Activated CD8-positive, alpha-beta T cell treated with anti-CD3 and anti-CD28 coated beads for 36 hours (primary cell): ENCODE data around the gene THUMPD3. TPM values are rescaled to one million over a fixed set of nuclear protein-coding genes. Genes with fewer than 3 reads are reported as not detected.

Experiments used
- ATAC-seq: fragments of 200-7000 bp; cut with Tn5 transposase; one replicate; pipeline ENCODE4 v1.10.0; 2021; ENCODE audit warnings: mild to moderate bottlenecking, moderate library complexity
- CTCF ChIA-PET: fragments of 350-600 bp; sonication (Branson Sonifier 250); formaldehyde crosslinking; loops from one replicate; lab custom pipeline; 2021; ENCODE audit warnings: antibody characterized with exemption; lab: Charles Lee
- POLR2A ChIA-PET: fragments of 350-600 bp; sonication (Branson Sonifier 250); formaldehyde crosslinking; loops from one replicate; lab custom pipeline; 2021; ENCODE audit warnings: antibody characterized with exemption; lab: Charles Lee
- DNase-seq: peaks from one replicate; pipeline ENCODE4 v3.0.0-alpha.2; 2020
- H3K27ac Mint-ChIP-seq: one replicate; pipeline ENCODE4 v1.8.0; 2021; ENCODE audit warnings: mild to moderate bottlenecking, mixed read lengths
- H3K27me3 Mint-ChIP-seq: one replicate; pipeline ENCODE4 v1.8.0; 2021; ENCODE audit warnings: mixed read lengths
- H3K36me3 Mint-ChIP-seq: one replicate; pipeline ENCODE4 v1.8.0; 2021; ENCODE audit warnings: low read depth, mixed read lengths
- H3K4me1 Mint-ChIP-seq: one replicate; pipeline ENCODE4 v1.8.0; 2021; ENCODE audit warnings: low read depth, mixed read lengths
- H3K4me3 Mint-ChIP-seq: one replicate; pipeline ENCODE4 v1.8.0; 2021; ENCODE audit warnings: mild to moderate bottlenecking, moderate library complexity, mixed read lengths
- H3K9me3 Mint-ChIP-seq: one replicate; pipeline ENCODE4 v1.8.0; 2021; ENCODE audit warnings: mixed read lengths
- CTCF ChIP-seq: fragments of 200-600 bp; IDR thresholded peaks from one replicate; pipeline ENCODE4 v1.8.0; 2022; ENCODE audit warnings: antibody characterized with exemption, mild to moderate bottlenecking
- intact Hi-C: fragments of 100-400 bp; cut with micrococcal nuclease; formaldehyde crosslinking; loops from one replicate; pipeline ENCODE4 v1.10.0; 2022
- total RNA-seq, 2 experiments: library from RNA; stranded (reverse); gene quantifications; one replicate each; pipeline ENCODE4 v1.2.3, GENCODE V29; 2021

The THUMPD3 gene
- total RNA-seq, 2 experiments from 2014 or later: 62.9 to 66.3 TPM

GRCh38 chr3:9339761-9340471 lies 22.9 kb upstream of the THUMPD3 start:
- ATAC-seq (no peak), DNase-seq (no peak)
- POLR2A ChIA-PET: no interaction called here
- no peak overlapping the region for H3K4me3 Mint-ChIP-seq
- no peaks in the 10 kb centered on the region for H3K4me1 Mint-ChIP-seq
- peaks cover 1% of the 10 kb centered on the region for H3K27me3 Mint-ChIP-seq
- TF ChIP-seq CTCF: no peak
- CTCF ChIA-PET: interaction anchor here (0.7 to 2.3 kb wide), 5 partner anchors 10 to 368 kb away, joined by 3 to 10 read pairs (median 3); no protein-coding TSS in a partner anchor
- no peaks in the 10 kb centered on the region for H3K36me3 Mint-ChIP-seq
- no peak overlapping the region for H3K27ac Mint-ChIP-seq
- intact Hi-C loops: no loop called here
- no peaks in the 10 kb centered on the region for H3K9me3 Mint-ChIP-seq

- H3K36me3 Mint-ChIP-seq: no peaks in the 10 kb centered on the region
- H3K27ac Mint-ChIP-seq: no peak overlapping the region
- H3K4me1 Mint-ChIP-seq: no peaks in the 10 kb centered on the region
- H3K4me3 Mint-ChIP-seq: no peak overlapping the region
- POLR2A ChIA-PET: no interaction called here
- H3K9me3 Mint-ChIP-seq: no peaks in the 10 kb centered on the region
- H3K27me3 Mint-ChIP-seq: no peaks in the 10 kb centered on the region
- DNase-seq (no peak), ATAC-seq (no peak)
- CTCF ChIA-PET: interaction anchor here (0.9 to 2.3 kb wide), 2 partner anchors 12 to 30 kb away, joined by 3 to 10 read pairs; no protein-coding TSS in a partner anchor
- intact Hi-C loops: no loop called here
- no peak for TF ChIP-seq CTCF
Observed at GRCh38 chr3:9340472-9340902, 22.4 kb upstream of the THUMPD3 start.

- ATAC-seq (no peak), DNase-seq (no peak)
- no peak overlapping the region for H3K27ac Mint-ChIP-seq
- no peaks in the 10 kb centered on the region for H3K4me1 Mint-ChIP-seq
- ChIA-PET CTCF (interaction anchor here (2.9 kb wide), 1 partner anchor 10 kb away, joined by 9 read pairs; no protein-coding TSS in a partner anchor), POLR2A (interaction anchor here (1.0 kb wide), 1 partner anchor 32 kb away, joined by 3 read pairs; no protein-coding TSS in a partner anchor)
- no peaks in the 10 kb centered on the region for H3K36me3 Mint-ChIP-seq
- H3K27me3 Mint-ChIP-seq: no peaks in the 10 kb centered on the region
- TF ChIP-seq CTCF: no peak
- no peaks in the 10 kb centered on the region for H3K9me3 Mint-ChIP-seq
- intact Hi-C loops: no loop called here
- no peak overlapping the region for H3K4me3 Mint-ChIP-seq
Observed at GRCh38 chr3:9342696-9343095, 20.2 kb upstream of the THUMPD3 start.

- Mint-ChIP-seq H3K4me1 (no peaks in the 10 kb centered on the region), H3K9me3 (no peaks in the 10 kb centered on the region), H3K27ac (no peak overlapping the region), H3K36me3 (no peaks in the 10 kb centered on the region), H3K4me3 (no peak overlapping the region), H3K27me3 (no peaks in the 10 kb centered on the region)
- TF ChIP-seq CTCF: no peak
- intact Hi-C loops: no loop called here
- ATAC-seq (no peak), DNase-seq (no peak)
- ChIA-PET POLR2A (interaction anchor here (0.9 to 1.0 kb wide), 2 partner anchors 8 to 32 kb away, joined by 3 read pairs; no protein-coding TSS in a partner anchor), CTCF (interaction anchor here (2.9 kb wide), 1 partner anchor 10 kb away, joined by 9 read pairs; no protein-coding TSS in a partner anchor)
Observed at GRCh38 chr3:9343115-9343514, 19.7 kb upstream of the THUMPD3 start.

GRCh38 chr3:9345041-9345440 lies 17.8 kb upstream of the THUMPD3 start:
- no peak for TF ChIP-seq CTCF
- Mint-ChIP-seq H3K4me1 (no peaks in the 10 kb centered on the region), H3K36me3 (no peaks in the 10 kb centered on the region)

More at GRCh38 chr3:9345041-9345440, 17.8 kb upstream of the THUMPD3 start:
- ATAC-seq (no peak), DNase-seq (no peak)
- no peaks in the 10 kb centered on the region for H3K9me3 Mint-ChIP-seq
- H3K4me3 Mint-ChIP-seq: no peak overlapping the region
- ChIA-PET POLR2A (no interaction called here), CTCF (no interaction called here)
- H3K27ac Mint-ChIP-seq: no peak overlapping the region
- H3K27me3 Mint-ChIP-seq: no peaks in the 10 kb centered on the region
- intact Hi-C loops: no loop called here
